ENCODE measurements around the gene HMGCR.

HMGCR gene

GRCh38 chr5:75340714-75341478 lies 3.9 kb downstream of the HMGCR start:
- no peak for DNase-seq

- DNase-seq: no peak
Measured at GRCh38 chr5:75341934-75342333, 4.9 kb downstream of the HMGCR start.

GRCh38 chr5:75342836-75343235 lies 5.8 kb downstream of the HMGCR start:
- DNase-seq: no peak

GRCh38 chr5:75348241-75348640 lies 11.2 kb downstream of the HMGCR start:
- no peak for DNase-seq

- DNase-seq: no peak
Measured at GRCh38 chr5:75349663-75350062, 12.6 kb downstream of the HMGCR start.

- DNase-seq: no peak
Measured at GRCh38 chr5:75351139-75351926, 14.3 kb downstream of the HMGCR start.

- DNase-seq: peak in 1 of 58 donors; percentile 4
Measured at GRCh38 chr5:75355236-75355635, 18.2 kb downstream of the HMGCR start.

GRCh38 chr5:75356719-75357118 lies 19.7 kb downstream of the HMGCR start:
- no peak for DNase-seq

- no peak for DNase-seq
Measured at GRCh38 chr5:75358117-75358516, 21.1 kb downstream of the HMGCR start.

GRCh38 chr5:75361310-75361709 lies 24.3 kb downstream of the HMGCR start:
- peak in 23 of 58 donors; percentile 4 to 58 (median 25) for DNase-seq

- DNase-seq: no peak
Measured at GRCh38 chr5:75362474-75362975, 25.5 kb downstream of the HMGCR start.

GRCh38 chr5:75363111-75363510 lies 26.1 kb downstream of the HMGCR start:
- DNase-seq: no peak

GRCh38 chr5:75363726-75364495 lies 26.9 kb downstream of the HMGCR start:
- peak in 6 of 58 donors; percentile 2 to 21 (median 7) for DNase-seq

GRCh38 chr5:75364571-75365280 lies 27.7 kb downstream of the HMGCR start:
- no peak for DNase-seq

- DNase-seq: no peak
Measured at GRCh38 chr5:75365740-75366139, 28.7 kb downstream of the HMGCR start.

- no peak for DNase-seq
Measured at GRCh38 chr5:75366787-75367186, 29.8 kb downstream of the HMGCR start.

GRCh38 chr5:75367401-75367800 lies 30.4 kb downstream of the HMGCR start:
- no peak for DNase-seq

GRCh38 chr5:75368391-75368790 lies 31.4 kb downstream of the HMGCR start:
- DNase-seq: no peak

GRCh38 chr5:75373862-75374261 lies 36.8 kb downstream of the HMGCR start:
- DNase-seq: no peak

GRCh38 chr5:75374394-75374814 lies 37.4 kb downstream of the HMGCR start:
- no peak for DNase-seq

- no peak for DNase-seq
Measured at GRCh38 chr5:75375414-75375813, 38.4 kb downstream of the HMGCR start.
